Measurements from ENCODE around the gene ZNF853.

GRCh38 chr7:6631605-6632004 lies 16.2 kb downstream of the ZNF853 start:
- TF ChIP-seq, protein P1, sequence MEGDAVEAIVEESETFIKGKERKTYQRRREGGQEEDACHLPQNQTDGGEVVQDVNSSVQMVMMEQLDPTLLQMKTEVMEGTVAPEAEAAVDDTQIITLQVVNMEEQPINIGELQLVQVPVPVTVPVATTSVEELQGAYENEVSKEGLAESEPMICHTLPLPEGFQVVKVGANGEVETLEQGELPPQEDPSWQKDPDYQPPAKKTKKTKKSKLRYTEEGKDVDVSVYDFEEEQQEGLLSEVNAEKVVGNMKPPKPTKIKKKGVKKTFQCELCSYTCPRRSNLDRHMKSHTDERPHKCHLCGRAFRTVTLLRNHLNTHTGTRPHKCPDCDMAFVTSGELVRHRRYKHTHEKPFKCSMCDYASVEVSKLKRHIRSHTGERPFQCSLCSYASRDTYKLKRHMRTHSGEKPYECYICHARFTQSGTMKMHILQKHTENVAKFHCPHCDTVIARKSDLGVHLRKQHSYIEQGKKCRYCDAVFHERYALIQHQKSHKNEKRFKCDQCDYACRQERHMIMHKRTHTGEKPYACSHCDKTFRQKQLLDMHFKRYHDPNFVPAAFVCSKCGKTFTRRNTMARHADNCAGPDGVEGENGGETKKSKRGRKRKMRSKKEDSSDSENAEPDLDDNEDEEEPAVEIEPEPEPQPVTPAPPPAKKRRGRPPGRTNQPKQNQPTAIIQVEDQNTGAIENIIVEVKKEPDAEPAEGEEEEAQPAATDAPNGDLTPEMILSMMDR (IDR thresholded peaks at IDR 0.05 in 8 of 11, conservative IDR thresholded peaks at IDR 0.05 in 3 of 11): no peak
- TF ChIP-seq POLR2A (IDR thresholded peaks at IDR 0.05): no peak

Data from spleen (tissue), 7 donors.